Measurements from ENCODE around the gene PARP8. TPM values are rescaled to one million over a fixed set of nuclear protein-coding genes. Genes with fewer than 3 reads are reported as not detected.

The PARP8 gene
- total and polyA plus RNA-seq, 9 of the 15 experiments (the other 6 are each of a cell fraction or from before 2014, with no cell fraction given): 0.03 to 0.31 TPM; not detected in 7

- TF ChIP-seq KAT7 (CRISPR knock-in tag; IDR thresholded peaks at IDR 0.05; ENCODE audit: borderline replicate concordance) (no peak), ZNF175 (CRISPR knock-in tag; IDR thresholded peaks at IDR 0.05; ENCODE audit: low read depth) (no peak), NEUROD1 (IDR thresholded peaks at IDR 0.05; ENCODE audit: borderline replicate concordance, low read depth, low read length, partially characterized antibody) (no peak), ZNF134 (CRISPR knock-in tag; conservative IDR thresholded peaks at IDR 0.05) (no peak)
Measured at GRCh38 chr5:50655067-50655809, 11.2 kb upstream of the PARP8 start (continued).

- POLR2A ChIA-PET: no interaction called here
- H4K20me1 ChIP-seq (replicated peaks; ENCODE audit: control insufficient read depth, insufficient read depth, low read length): no peaks in the 10 kb centered on the region
- H3K27ac ChIP-seq (ENCODE audit: extremely low read depth, low read depth, low read length): no peak overlapping the region
- no peak for FAIRE-seq
- no peak overlapping the region for H2AFZ ChIP-seq (ENCODE audit: low read depth, low read length)
- intact Hi-C loops (cut with micrococcal nuclease) (no loop called here), in situ Hi-C loops (cut with MboI) (no loop called here)
- H3K9me1 ChIP-seq (ENCODE audit: control insufficient read depth, insufficient read depth, low read length): no peaks in the 10 kb centered on the region
- H3K9me3 ChIP-seq (replicated peaks; ENCODE audit: control insufficient read depth, insufficient read depth, low read depth, low read length): no peaks in the 10 kb centered on the region
- no peak for TF ChIP-seq ZNF695 (CRISPR knock-in tag; IDR thresholded peaks at IDR 0.05)
- no peak for TF ChIP-seq CUX1 (CRISPR knock-in tag; IDR thresholded peaks at IDR 0.05)
- no peak for TF ChIP-seq ATF1 (CRISPR knock-in tag; IDR thresholded peaks at IDR 0.05)
- no peak for TF ChIP-seq ATF1 (tag; IDR thresholded peaks at IDR 0.05)
- TF ChIP-seq SETDB1 (IDR thresholded peaks at IDR 0.05; ENCODE audit: low read length): no peak
- TF ChIP-seq ZNF3 (CRISPR knock-in tag; IDR thresholded peaks at IDR 0.05): no peak
- no peak for ATAC-seq
- no peaks in the 10 kb centered on the region for H3K36me3 ChIP-seq (ENCODE audit: control insufficient read depth, insufficient read depth, low read length)
- H3K9ac ChIP-seq (ENCODE audit: insufficient read depth in 1 of 2, low read depth in 2 of 2, low read length in 2 of 2): no peak overlapping the region
- CTCF ChIA-PET (ENCODE audit: low intra/inter-chr PET ratio): no interaction called here
- no peaks in the 10 kb centered on the region for H3K79me2 ChIP-seq (ENCODE audit: control insufficient read depth, insufficient read depth, low read length)
- WGBS (ENCODE audit: insufficient coverage, low coverage, missing lambda C conversion rate): 0% methylated on average over 2 of the region's 2 CpGs
- no peaks in the 10 kb centered on the region for H3K4me1 ChIP-seq (replicated peaks in 1 of 2; ENCODE audit: control insufficient read depth in 2 of 2, insufficient read depth in 2 of 2, low read length in 2 of 2)
- H3K27me3 ChIP-seq (ENCODE audit: control insufficient read depth in 2 of 2, insufficient read depth in 2 of 2, low read length in 2 of 2): no peaks in the 10 kb centered on the region
- DNase-seq (ENCODE audit: extremely low read depth in 1 of 4, low spot score in 3 of 4): no peak
- no TSS peak for BruUV-seq (replicated peaks)
- H3K4me2 ChIP-seq (ENCODE audit: insufficient read depth, low read length): no peak overlapping the region
- H3K4me3 ChIP-seq: no peak overlapping the region
Measured at GRCh38 chr5:50655810-50656205, 10.6 kb upstream of the PARP8 start.
